Esophagus muscularis mucosa (tissue), 4 donors: Measurements from ENCODE around the gene CABCOCO1. TPM values are rescaled to one million over a fixed set of nuclear protein-coding genes. Genes with fewer than 3 reads are reported as not detected.

Source experiments
- DNase-seq: peaks from one replicate; pipeline ENCODE4 v3.0.0-alpha.2; 2017; ENCODE audit errors: extremely low spot score
- H3K27ac ChIP-seq, 4 donors: fragments of 200-600 bp; sonication (generic); replicated peaks in 1 of 4; 1 replicate in 3 of 4; 2 replicates in 1 of 4; pipeline ENCODE4 v1.5.1; 2016 to 2019; ENCODE audit warnings: mild to moderate bottlenecking in 1 of 4
- H3K27me3 ChIP-seq, 4 donors: fragments of 200-600 bp; sonication (generic); one replicate each; pipeline versions ENCODE4 v1.5.1 to v1.6.0; 2016 to 2019
- H3K36me3 ChIP-seq, 4 donors: fragments of 200-600 bp; sonication (generic); one replicate each; pipeline ENCODE4 v1.5.1; 2016 to 2019
- H3K4me1 ChIP-seq, 4 donors: fragments of 200-600 bp; sonication (generic); one replicate each; pipeline ENCODE4 v1.5.1; 2016 to 2019
- H3K4me3 ChIP-seq, 4 donors: fragments of 200-600 bp; sonication (generic); 1 replicate in 2 of 4; 2 replicates in 2 of 4; pipeline ENCODE4 v1.5.1; 2016 to 2019; ENCODE audit warnings: mild to moderate bottlenecking in 4 of 4, moderate library complexity in 1 of 4
- H3K9me3 ChIP-seq, 4 donors: fragments of 200-600 bp; sonication (generic); 1 replicate in 3 of 4; 2 replicates in 1 of 4; pipeline ENCODE4 v1.5.1; 2016 to 2019
- CTCF ChIP-seq, 3 experiments: fragments of 200-600 bp in 2 of 3; fragments of 450-650 bp in 1 of 3; sonication (generic) in 2 of 3; IDR thresholded peaks; one replicate each; pipeline ENCODE4 v1.5.1; 2017 to 2019; ENCODE audit warnings: antibody characterized with exemption in 3 of 3, mild to moderate bottlenecking in 2 of 3, moderate library complexity in 1 of 3
- EP300 ChIP-seq: sonication (generic); formaldehyde crosslinking; IDR thresholded peaks from one replicate; pipeline ENCODE4 v1.6.1; 2017; ENCODE audit warnings: antibody characterized with exemption
- POLR2A ChIP-seq: fragments of 450-650 bp; IDR thresholded peaks from one replicate; pipeline ENCODE4 v1.6.1; 2017; ENCODE audit warnings: antibody characterized with exemption, moderate library complexity, mild to moderate bottlenecking, low read depth
- POLR2AphosphoS5 ChIP-seq, 2 donors: sonication (generic); formaldehyde crosslinking; IDR thresholded peaks; one replicate each; pipeline ENCODE4 v1.6.1; 2017; ENCODE audit warnings: antibody characterized with exemption in 2 of 2
- WGBS: methylation state at CpG from one replicate; pipeline ENCODE4 v1.1.5; 2018; 5-methylcytosine and 5-hydroxymethylcytosine counted together
- intact Hi-C: fragments of 100-400 bp; cut with DNase I; formaldehyde crosslinking; loops from one replicate; pipeline ENCODE4 v1.15.1; 2023
- total RNA-seq, 4 donors: library from RNA; depleted of rRNA; stranded (reverse); fragments of >200 nt; gene quantifications; one replicate each; pipeline versions ENCODE4 v1.1.0 to v1.2.1, GENCODE V29; 2016

The CABCOCO1 gene
- total RNA-seq, 4 donors from 2014 or later: 0.83 to 2.7 (median 1.8) TPM

DNA sequence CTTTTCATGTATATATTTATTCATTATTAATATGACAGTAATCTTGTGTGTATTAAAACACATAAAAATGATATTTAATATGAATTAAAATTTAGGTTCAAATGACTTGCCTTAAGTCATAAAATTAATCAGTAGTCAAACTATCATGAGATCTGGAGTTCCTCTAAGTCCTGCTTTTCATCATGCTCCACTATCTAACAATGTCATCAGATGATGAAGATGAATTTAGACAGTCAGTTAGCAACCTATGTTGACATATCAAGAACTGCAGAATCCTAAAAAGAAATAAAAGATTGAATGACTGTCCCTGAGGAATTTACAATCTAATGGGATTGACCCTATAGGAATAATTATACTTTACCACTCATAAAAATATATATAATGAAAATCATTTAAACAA, 7.1 kb downstream of the CABCOCO1 start:
- H3K4me3 ChIP-seq: no peak overlapping the region
- intact Hi-C loops: no loop called here
- H3K36me3 ChIP-seq: no peaks in the 10 kb centered on the region
- no peaks in the 10 kb centered on the region for H3K9me3 ChIP-seq
- H3K27ac ChIP-seq: no peak overlapping the region
- no peak for DNase-seq
- H3K27me3 ChIP-seq: no peaks in the 10 kb centered on the region
- H3K4me1 ChIP-seq: peaks cover 0 to 10% (median 2%) of the 10 kb centered on the region in 4 donors
- TF ChIP-seq EP300 (no peak), POLR2AphosphoS5 (IDR thresholded peaks at IDR 0.05) (no peak), CTCF (IDR thresholded peaks at IDR 0.05) (no peak), POLR2A (no peak)

DNA sequence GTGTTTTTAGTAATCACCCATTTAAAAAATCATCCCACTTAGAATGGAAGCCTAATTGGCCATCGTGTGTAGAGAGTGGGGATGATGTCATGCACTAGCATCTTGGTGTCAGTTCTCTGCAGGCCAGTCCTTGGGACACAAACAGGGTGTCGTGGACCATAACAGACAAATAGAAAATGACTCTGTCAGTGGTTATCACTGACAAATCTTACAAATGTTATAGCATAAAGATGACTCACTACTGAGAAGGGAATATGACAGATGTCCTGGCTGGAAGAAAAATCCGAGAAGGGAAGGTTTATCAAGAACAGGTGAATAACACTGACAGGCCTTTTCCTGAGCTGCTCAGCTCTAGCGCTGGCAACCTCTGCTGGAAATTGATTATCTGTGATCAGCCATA, 10.6 kb downstream of the CABCOCO1 start:
- WGBS: 84% methylated on average over 4 of the region's 4 CpGs
- H3K27me3 ChIP-seq: no peaks in the 10 kb centered on the region
- intact Hi-C loops: no loop called here

DNA sequence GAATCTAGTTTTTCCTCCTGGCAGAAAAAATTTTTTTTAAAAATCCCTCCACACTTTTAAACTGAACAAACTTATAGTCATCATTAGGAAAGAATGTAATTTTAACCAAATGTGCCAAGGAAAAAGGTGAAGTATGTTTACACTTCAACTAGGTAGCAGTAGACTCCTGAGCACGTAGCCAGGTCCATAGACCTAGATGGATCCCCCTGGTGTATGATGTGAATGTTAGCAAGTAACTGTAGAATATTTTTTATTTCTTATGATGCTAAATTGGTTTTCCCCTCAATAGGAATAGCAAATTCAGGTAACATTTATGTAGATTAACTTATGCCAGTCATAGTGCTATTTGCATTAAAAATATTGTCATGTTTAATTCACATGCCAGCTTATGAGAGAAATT, 19.6 kb downstream of the CABCOCO1 start:
- 78% methylated on average over 1 of the region's 1 CpG for WGBS
- Histone ChIP-seq H3K9me3 (no peaks in the 10 kb centered on the region), H3K27me3 (no peaks in the 10 kb centered on the region), H3K36me3 (no peaks in the 10 kb centered on the region), H3K4me3 (no peak overlapping the region), H3K4me1 (no peaks in the 10 kb centered on the region), H3K27ac (no peak overlapping the region)
- no peak for DNase-seq
- intact Hi-C loops: no loop called here
- TF ChIP-seq POLR2A: no peak
- no peak for TF ChIP-seq CTCF (IDR thresholded peaks at IDR 0.05)
- no peak for TF ChIP-seq POLR2AphosphoS5 (IDR thresholded peaks at IDR 0.05)
- TF ChIP-seq EP300: no peak

More for the DNA sequence above, 10.6 kb downstream of the CABCOCO1 start:
- no peaks in the 10 kb centered on the region for H3K9me3 ChIP-seq
- no peak for TF ChIP-seq POLR2A
- no peak for TF ChIP-seq EP300
- TF ChIP-seq POLR2AphosphoS5 (IDR thresholded peaks at IDR 0.05): no peak
- no peak for TF ChIP-seq CTCF (IDR thresholded peaks at IDR 0.05)
- H3K27ac ChIP-seq: no peak overlapping the region
- H3K4me1 ChIP-seq: peaks cover 0 to 10% (median 2%) of the 10 kb centered on the region in 4 donors
- no peak overlapping the region for H3K4me3 ChIP-seq
- H3K36me3 ChIP-seq: no peaks in the 10 kb centered on the region
- DNase-seq: no peak

GRCh38 chr10:61683319-61683718, 20.6 kb downstream of the CABCOCO1 start:
- intact Hi-C loops: no loop called here
- H3K27me3 ChIP-seq: no peaks in the 10 kb centered on the region
- WGBS: 100% methylated on average over 1 of the region's 1 CpG

More at GRCh38 chr10:61683319-61683718, 20.6 kb downstream of the CABCOCO1 start:
- H3K4me1 ChIP-seq: no peaks in the 10 kb centered on the region
- H3K4me3 ChIP-seq: no peak overlapping the region
- TF ChIP-seq EP300 (no peak), POLR2A (no peak), CTCF (IDR thresholded peaks at IDR 0.05) (no peak), POLR2AphosphoS5 (IDR thresholded peaks at IDR 0.05) (no peak)
- no peaks in the 10 kb centered on the region for H3K36me3 ChIP-seq
- no peak overlapping the region for H3K27ac ChIP-seq
- no peaks in the 10 kb centered on the region for H3K9me3 ChIP-seq
- DNase-seq: no peak
